ENCODE data around the gene REM2.
"Not testable (repeated sequence)": the region's sequence is repeated elsewhere in the genome, so short reads cannot be mapped to it uniquely, and the experiment has no call there.

DNA sequence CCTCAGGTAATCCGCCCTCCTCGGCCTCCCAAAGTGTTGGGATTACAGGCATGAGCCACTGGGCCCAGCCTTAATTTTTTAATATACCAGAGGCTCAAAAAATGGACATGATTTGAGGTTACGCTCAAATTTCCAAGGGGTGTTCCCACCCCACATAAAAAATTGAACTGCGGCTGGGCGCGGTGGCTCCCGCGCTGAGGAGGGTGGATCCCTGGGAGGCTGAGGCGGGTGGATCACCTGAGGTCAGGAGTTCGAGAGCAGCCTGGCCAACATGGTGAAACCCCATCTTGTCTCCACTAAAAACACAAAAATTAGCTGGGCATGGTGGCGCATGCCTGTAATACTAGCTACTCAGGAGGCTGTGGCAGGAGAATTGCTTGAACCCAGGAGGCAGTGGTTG lies 28.7 kb upstream of the REM2 start:
- TF ChIP-seq, protein P1, sequence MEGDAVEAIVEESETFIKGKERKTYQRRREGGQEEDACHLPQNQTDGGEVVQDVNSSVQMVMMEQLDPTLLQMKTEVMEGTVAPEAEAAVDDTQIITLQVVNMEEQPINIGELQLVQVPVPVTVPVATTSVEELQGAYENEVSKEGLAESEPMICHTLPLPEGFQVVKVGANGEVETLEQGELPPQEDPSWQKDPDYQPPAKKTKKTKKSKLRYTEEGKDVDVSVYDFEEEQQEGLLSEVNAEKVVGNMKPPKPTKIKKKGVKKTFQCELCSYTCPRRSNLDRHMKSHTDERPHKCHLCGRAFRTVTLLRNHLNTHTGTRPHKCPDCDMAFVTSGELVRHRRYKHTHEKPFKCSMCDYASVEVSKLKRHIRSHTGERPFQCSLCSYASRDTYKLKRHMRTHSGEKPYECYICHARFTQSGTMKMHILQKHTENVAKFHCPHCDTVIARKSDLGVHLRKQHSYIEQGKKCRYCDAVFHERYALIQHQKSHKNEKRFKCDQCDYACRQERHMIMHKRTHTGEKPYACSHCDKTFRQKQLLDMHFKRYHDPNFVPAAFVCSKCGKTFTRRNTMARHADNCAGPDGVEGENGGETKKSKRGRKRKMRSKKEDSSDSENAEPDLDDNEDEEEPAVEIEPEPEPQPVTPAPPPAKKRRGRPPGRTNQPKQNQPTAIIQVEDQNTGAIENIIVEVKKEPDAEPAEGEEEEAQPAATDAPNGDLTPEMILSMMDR (IDR thresholded peaks at IDR 0.05): not testable (repeated sequence)
- TF ChIP-seq POLR2A (IDR thresholded peaks at IDR 0.05): not testable (repeated sequence)
